NT2/D1 (cell line): Measurements from ENCODE around the gene RANBP2.
"Not testable (repeated sequence)": the region's sequence is repeated elsewhere in the genome, so short reads cannot be mapped to it uniquely, and the experiment has no call there.

Source experiments
- SUZ12 ChIP-seq: IDR thresholded peaks from 2 replicates; pipeline ENCODE4 v1.6.1; 2011; ENCODE audit not compliant: insufficient read length, insufficient read depth; ENCODE audit errors: extremely low read depth
- YY1 ChIP-seq: IDR thresholded peaks from 2 replicates; pipeline ENCODE4 v1.6.1; 2011; ENCODE audit not compliant: insufficient read length, insufficient read depth
- ZNF274 ChIP-seq: IDR thresholded peaks from 2 replicates; pipeline ENCODE4 v1.6.1; 2011; ENCODE audit warnings: mild to moderate bottlenecking, low read depth, low read length

DNA sequence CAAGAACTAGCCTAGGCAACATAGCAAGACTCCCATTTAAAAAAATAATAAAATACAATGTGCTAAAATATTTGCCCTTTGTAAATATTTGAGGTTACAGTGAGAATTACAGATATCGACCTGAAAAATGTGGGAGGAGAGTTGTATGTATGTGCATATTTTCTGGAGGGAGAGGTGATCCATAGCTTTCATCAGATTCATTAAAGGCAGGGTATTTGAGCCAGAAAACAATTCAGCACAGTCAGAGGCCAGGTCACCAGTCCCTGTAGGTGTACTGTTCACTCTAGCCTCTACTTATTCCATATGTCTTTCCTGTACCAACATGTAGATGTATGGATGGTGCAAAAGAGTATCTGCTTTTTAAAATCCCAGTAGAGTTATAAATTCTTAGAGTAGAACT lies 49.0 kb upstream of the RANBP2 start:
- not testable (repeated sequence) for TF ChIP-seq ZNF274, YY1, SUZ12
